GM10847 (cell line): ENCODE results near the gene EXOC3.

Source experiments
- POLR2A ChIP-seq: IDR thresholded peaks from 2 replicates; pipeline ENCODE4 v1.6.1; 2011; ENCODE audit not compliant: insufficient read length; ENCODE audit errors: extremely low read depth

EXOC3 gene

DNA sequence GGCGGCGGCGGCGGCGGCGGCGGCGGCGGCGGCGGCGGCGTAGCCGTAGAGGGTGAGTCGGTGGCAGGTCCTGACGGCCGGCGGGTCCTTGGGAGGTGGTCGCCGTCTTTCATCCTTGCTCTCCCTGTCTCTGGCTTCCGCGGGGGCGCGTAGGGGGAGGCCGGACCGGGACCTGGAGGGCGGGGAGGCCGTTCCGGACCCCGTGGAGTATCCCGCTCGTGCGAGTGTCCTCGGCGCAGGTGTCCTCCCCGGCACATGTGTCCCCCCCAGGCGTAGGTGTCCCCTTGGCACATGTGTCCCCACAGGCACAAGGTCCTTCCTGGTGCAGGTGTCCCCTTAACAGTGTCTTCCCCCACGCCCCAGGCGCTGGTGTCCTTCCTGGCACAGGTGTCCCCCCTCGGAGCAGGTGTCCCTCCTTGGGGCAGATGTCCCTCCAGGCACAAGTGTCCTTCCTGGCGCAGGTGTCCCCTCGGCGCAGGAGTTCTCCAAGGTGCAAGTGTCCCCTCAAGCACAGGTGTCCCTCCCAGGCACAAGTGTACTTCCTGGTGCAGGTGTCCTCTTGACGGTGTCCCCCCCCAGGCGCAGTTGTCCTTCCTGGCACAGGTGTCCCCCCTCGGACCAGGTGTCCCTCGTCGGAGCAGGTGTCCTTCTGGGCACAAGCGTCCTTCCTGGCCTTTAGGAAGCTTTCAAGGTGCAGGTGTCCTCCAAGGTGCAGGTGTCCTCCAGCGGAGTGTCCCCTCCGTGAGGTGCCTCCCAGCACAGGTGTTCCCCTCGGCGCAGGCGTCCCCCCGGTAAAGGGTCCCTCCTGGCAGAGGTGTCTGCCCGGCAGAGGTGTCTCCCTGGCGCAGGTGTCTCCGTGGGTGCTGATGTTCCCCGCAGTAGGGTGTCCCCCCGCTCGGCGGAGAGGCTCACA is 519 bp downstream of the EXOC3 start:
- no peak for TF ChIP-seq POLR2A

DNA sequence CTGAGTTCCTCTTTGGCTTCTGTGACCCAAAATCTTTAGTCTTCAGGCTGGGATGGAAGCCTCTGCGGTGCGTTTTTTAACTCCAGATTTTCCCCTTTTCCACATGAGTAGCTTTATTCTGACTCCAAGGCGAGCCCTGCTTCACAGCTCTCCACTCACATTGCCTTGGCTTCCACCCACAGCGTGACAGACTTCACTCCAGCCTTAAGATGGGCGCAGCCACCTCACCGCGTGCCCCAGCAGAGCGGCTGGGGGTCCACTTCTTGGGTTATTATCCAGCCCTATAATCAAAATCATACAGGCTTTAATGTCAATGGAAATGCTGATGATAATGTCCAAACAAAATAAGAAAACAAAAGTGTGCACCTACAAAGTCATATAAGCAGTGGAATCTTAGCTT is 1.2 kb downstream of the EXOC3 start:
- no peak for TF ChIP-seq POLR2A

DNA sequence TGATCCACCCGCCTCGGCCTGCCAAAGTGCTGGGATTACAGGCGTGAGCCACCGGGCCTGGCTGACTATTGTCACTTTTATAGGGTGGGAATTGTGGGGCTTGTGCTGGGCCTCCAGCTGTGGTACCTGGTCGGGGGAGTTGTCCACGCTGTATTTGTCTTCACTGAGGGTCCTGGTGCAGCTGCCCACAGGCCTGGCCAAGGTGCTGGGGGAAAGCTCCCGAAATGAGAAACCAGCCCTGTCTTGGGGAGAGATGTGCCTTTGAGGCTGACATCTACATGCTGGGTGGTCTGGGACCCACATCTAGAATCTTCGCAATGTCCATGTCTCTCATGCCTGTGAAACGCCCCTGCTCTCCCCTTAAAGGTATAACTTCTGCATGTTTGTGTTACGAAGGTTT is 2.6 kb downstream of the EXOC3 start:
- no peak for TF ChIP-seq POLR2A

DNA sequence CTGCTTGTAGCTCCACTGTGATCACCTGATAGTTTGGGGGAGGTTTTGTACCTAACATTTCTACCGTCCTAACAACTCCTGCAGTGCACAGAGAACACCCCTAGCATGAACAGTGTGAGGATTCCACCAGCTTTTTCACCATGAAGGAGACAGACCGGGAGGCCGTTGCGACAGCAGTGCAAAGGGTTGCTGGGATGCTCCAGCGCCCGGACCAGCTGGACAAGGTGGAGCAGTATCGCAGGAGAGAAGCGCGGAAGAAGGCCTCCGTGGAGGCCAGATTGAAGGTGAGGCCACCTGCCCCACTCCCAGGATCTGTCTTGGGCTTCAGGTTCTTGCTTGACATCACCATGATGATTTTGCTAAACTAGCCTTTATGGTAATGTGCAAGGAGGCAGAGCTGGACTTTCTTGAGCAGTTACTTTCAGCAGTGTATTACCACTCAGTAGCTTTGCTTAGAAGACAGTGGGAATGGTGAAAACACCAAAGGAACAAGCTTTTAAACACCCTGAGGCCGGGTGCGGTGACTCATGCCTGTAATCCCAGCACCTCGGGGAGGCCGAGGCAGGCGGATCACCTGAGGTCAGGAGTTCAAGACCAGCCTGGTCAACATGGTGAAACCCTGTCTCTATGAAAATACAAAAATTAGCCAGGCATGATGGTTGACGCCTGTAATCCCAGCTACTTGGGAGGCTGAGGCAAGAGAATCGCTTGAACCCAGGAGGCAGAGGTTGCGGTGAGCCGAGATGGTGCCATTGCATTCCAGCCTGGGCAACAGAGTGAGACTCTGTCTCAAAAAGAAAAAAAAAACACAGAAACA is 3.3 kb downstream of the EXOC3 start:
- TF ChIP-seq POLR2A, result no peak

DNA sequence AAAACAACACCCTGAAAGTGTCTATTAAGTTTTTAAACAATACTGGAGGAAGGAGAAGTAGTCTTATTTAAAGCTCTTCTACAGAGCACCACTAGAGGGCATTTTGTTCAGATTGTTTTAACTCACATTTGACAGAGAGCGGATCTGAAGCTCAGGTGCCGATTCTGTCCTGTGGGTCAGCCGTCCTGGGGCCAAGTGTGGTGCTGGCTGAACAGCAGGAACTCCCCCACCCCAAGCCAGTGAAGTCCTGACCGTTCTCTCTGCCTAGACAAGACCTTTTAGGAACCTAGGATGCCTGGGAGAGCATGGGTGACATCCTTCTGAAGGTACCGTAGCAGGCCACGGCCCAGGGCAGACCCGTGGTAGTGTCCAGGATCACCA is 3.9 kb downstream of the EXOC3 start:
- no peak for TF ChIP-seq POLR2A

DNA sequence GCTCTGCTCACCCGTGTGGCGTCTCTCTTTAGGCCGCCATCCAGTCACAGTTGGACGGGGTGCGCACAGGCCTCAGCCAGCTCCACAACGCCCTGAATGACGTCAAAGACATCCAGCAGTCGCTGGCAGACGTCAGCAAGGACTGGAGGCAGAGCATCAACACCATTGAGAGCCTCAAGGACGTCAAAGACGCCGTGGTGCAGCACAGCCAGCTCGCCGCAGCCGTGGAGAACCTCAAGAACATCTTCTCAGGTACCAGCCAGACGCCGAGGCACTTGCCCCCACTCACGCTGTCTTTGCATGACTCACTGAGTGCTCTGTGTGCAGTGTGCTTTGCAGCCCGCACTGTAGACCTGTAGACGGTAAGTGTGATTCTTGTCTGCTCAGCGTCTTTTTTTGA is 4.5 kb downstream of the EXOC3 start:
- TF ChIP-seq POLR2A, result no peak

DNA sequence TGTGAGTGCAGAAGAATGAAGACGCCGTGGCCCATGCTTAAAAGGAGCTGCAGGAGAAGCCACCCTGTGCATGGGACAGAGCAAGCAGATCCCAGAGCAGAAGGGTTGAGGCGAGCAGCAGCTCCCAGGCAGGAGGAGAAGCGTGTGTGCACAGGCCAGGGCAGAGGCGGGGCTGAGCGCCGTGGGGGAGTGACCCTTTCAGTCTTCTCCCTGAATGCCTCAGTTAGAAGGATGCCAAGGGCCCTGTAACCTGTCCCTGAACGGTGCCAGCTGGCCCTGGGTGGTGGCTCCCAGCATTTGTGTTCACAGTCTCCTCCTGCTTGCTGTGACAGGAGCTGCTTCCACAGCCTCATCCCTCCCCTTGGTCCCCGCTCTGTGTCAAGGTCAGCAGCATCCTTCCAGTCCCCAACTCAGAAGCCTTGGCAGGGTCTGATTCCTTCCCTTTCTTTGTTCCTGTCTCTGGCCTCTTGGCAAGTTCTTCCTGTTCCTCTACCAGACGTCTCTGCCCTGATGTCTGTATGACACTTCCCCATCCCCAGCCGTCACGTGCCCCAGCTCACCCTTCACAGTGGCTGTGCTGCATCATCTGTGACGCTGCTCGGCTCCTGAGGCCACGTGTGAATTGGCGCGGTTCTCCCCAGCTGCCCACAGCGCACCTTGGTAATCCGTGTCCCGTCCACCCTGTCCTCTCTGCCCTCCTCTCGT is 5.2 kb downstream of the EXOC3 start:
- TF ChIP-seq POLR2A, result no peak

DNA sequence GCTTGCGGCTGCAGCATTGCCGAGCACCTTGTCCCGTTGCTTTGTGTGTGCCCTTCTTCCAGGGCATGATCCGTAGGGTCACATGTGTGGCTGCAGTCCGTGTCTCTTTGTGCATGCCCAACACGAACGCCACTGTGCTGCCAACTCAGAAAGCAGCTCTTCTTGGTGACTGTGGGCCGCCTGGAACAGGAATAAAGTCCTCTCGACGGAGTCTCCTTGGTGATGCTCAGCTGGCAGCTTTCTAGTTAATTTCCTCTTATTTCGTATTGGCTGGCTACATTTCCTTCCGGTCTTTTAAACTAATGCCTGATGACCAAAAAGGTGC is 5.8 kb downstream of the EXOC3 start:
- TF ChIP-seq POLR2A, result no peak

DNA sequence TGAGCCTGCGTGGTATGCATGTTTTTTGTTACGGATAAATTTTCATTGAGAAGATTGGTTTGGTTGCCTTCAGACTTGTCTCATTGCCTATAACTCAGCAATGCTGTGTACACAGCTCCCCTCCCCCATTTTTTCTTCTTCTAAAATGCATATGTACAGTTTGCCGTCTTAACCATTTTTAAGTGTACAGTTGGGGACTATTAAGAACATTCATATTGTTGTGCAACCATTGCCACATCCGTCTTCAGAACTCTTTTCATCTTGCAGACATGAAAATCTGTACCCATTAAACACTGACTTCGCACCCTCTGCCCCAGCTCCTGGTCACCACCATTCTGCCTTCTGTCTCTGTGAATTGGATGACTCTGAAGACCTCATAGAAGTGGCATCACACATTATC is 6.2 kb downstream of the EXOC3 start:
- TF ChIP-seq POLR2A, result no peak

DNA sequence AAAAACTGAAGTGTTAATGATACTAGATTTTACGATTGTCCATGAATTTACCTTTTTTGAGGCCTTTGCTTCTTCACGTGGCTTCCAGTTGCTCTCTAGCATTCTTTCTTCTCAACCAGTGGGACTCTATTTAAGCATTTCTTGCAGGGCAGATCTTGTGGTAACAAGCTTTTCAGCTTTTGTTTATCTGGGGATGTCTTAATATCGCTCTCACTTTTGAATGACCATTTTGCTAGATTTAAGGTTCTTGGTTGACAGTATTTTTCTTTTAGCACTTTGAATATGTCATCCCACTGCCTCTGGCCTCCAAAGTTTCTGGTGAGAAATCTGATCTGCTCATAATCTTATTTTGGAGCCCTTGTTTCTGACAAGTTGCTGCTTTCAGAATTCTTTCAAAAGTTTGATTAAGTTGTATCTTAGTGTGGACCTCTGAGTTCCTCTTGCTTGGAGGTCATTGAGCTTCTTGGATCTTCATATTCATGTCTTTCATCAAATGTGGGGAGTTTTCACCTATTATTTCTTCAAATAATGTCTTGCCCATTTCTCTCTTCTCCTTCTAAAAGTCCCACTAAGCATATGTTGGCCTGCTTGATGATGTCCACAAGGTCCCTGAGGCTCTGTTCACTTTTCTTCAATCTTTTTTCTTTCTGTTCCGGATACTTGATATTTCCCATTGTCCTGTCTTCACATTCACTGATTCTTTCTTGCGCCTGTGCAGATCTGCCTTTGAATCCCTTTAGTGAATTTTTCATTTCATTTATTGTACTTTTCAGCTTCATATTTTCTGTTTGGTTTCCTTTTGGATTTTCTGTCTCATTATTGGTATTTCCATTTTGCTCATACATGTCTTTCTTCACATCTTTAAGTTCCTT is 8.8 kb downstream of the EXOC3 start:
- TF ChIP-seq POLR2A, result no peak

DNA sequence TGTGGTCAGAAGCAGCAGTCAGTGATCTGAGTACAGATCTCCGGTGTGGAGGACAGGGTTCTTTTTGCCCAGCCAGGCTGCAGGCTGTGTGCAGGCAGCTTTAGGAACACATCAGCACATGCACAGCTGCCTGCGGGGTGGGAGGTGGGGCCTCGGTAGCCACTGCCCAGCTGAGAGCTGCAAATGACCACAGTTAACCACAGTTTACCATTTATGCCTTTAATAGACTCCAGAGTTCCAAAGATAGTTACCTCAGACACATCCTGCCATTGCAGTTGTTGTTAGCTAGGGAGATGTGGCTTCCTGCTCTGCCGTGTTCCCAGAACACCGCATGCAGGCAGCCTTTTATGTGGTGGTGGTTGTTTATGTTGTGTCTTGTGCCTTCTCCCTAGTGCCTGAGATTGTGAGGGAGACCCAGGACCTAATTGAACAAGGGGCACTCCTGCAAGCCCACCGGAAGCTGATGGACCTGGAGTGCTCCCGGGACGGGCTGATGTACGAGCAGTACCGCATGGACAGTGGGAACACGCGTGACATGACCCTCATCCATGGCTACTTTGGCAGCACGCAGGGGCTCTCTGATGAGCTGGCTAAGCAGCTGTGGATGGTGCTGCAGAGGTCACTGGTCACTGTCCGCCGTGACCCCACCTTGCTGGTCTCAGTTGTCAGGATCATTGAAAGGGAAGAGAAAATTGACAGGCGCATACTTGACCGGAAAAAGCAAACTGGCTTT is 10.2 kb downstream of the EXOC3 start:
- no peak for TF ChIP-seq POLR2A

DNA sequence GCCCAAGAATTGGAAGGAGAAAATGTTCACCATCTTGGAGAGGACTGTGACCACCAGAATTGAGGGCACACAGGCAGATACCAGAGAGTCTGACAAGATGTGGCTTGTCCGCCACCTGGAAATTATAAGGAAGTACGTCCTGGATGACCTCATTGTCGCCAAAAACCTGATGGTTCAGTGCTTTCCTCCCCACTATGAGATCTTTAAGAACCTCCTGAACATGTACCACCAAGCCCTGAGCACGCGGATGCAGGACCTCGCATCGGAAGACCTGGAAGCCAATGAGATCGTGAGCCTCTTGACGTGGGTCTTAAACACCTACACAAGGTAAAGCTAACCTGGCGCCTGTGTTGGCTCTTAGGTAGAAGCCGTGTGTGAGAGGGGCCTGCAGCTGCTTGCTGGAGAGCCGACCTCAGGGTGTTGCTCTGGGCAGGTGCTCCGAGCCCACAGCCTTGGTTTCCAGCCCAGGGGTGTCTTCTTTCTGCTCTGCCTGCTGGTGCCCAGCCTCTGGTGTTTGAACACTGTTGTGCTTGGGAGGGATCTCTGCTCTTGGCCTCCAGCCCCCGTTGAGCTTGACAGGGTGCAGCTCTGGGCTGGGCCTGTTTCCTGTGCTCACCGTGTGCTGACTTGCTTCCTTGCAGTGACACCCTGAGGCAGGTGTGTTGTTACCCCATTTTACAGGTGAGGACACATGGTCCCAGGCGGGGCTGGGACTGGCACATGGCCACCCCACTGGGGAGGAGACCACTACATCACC is 10.9 kb downstream of the EXOC3 start:
- TF ChIP-seq POLR2A, result no peak

DNA sequence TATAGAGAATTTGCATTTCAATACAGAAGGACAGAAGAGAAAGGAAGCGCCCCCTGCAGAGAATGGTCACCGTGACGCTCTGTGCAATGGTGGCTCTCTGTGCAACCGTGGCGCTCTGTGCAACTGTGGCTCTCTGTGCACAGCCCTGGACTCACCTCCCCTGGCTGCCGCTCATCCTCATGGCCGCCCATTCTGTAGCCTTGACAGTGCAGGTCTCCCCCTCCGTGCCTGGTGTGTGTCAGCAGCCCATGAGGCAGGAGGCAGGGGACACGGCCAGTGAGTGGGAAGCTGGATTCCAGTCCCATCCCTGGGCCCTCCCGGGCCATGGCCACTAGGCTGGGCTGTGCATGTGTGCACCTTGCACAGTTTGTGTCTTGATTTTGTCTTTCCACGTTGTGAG is 12.0 kb downstream of the EXOC3 start:
- TF ChIP-seq POLR2A, result no peak

DNA sequence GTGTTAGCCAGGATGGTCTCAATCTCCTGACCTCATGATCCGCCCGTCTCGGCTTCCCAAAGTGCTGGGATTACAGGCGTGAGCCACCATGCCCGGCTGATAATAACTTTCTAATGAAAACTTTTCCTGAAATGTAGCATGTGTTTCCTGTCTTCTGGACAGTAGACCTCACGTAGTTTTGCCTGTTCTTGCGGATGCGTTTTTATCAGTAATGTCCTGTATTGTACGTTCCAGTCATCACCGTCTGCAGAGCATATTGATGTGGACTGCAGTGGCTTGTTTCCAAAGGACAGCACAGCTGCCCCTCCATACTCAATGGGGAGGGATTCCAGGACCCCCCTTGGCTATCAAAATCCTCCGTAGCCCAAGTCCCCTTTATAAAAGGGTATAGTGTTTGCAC is 12.8 kb downstream of the EXOC3 start:
- TF ChIP-seq POLR2A, result no peak
